ENCODE results near the gene PSKH1. TPM values are rescaled to one million over a fixed set of nuclear protein-coding genes. Genes with fewer than 3 reads are reported as not detected.
"Not testable (repeated sequence)": the region's sequence is repeated elsewhere in the genome, so short reads cannot be mapped to it uniquely, and the experiment has no call there.

The PSKH1 gene
- total RNA-seq, 2 donors from 2014 or later: 24.1 to 36.0 TPM

DNA sequence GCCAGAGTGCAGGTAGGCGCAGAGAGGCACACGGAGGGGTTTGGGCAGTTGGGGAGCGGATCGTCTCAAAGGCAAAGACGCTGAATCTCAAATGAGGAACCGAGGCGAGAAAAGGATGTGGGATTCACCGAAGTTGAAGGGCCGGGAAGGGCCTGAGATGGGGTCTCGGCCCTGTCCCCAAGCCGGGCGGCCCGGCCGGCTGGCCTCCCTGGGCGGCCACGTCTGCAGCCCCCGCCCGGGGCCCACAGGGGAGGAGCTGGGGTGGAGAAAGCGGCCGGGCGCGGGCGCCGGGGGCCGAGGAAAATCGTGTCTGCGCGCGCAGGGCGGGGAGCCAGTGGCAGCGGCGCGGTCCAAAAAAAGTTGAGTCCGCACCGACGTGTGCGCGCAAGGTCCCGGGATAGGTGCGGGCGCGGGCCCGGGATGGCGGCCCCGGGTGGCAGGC is 74.9 kb downstream of the PSKH1 start:
- Histone ChIP-seq H3K4me1 (ENCODE audit: control insufficient read depth in 1 of 2, low read depth in 2 of 2) (peaks cover 26 to 47% of the 10 kb centered on the region in 2 donors), H3K27ac (peak overlapping the region; percentile 94 to 96), H3K36me3 (peaks cover 5% of the 10 kb centered on the region), H3K27me3 (replicated peaks; ENCODE audit: insufficient read depth) (no peaks in the 10 kb centered on the region), H3K9me3 (no peaks in the 10 kb centered on the region), H3K4me3 (peak overlapping the region; percentile 84)
- TF ChIP-seq, protein P1, sequence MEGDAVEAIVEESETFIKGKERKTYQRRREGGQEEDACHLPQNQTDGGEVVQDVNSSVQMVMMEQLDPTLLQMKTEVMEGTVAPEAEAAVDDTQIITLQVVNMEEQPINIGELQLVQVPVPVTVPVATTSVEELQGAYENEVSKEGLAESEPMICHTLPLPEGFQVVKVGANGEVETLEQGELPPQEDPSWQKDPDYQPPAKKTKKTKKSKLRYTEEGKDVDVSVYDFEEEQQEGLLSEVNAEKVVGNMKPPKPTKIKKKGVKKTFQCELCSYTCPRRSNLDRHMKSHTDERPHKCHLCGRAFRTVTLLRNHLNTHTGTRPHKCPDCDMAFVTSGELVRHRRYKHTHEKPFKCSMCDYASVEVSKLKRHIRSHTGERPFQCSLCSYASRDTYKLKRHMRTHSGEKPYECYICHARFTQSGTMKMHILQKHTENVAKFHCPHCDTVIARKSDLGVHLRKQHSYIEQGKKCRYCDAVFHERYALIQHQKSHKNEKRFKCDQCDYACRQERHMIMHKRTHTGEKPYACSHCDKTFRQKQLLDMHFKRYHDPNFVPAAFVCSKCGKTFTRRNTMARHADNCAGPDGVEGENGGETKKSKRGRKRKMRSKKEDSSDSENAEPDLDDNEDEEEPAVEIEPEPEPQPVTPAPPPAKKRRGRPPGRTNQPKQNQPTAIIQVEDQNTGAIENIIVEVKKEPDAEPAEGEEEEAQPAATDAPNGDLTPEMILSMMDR (IDR thresholded peaks at IDR 0.05): no peak
- DNase-seq (ENCODE audit: low spot score): no peak
- peak; percentile 28 for ATAC-seq (ENCODE audit: insufficient number of reproducible peaks, low FRiP score, low read depth)

DNA sequence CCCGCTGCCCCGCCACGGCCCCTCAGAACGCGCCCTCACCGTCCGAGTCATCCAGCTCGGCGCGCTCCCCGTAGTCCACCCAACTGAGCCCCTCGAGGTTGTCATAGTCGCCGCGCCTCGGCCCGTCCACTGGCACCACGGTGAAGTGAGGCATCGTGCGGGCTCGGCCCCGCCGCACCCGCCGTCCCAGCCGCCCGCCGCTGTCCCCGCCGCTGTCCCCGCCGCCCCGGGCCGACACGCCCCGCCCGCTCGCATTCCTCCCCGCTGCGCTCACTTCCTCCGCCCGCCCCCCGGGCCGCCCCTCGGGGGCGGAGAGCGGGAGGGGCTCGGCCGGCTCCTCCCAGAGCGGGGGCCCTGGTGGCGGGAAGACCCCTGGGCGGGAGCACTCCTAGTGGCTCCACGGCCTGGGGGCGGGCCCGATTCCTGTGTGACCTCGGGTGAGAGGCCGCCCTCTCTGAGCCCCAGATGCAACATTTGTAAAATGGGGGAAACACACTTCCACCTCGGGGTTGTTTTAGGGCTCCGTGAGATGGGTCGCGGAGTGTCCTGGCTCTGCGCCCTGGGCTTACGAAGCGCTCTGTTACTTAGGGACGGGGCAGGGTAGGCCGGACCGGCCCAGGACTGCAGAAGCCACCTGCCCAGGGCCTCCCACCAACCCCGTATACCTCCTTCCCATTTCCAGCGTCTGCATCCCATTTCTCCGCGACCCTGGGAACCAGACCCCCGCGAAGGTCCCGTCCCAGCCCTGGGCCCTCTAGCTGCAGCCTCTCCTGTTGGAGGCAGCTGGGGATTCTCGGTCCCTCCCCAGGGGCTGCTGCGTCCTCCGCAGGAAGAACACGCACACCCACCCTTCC is 75.6 kb downstream of the PSKH1 start, which contains the start of gene SLC12A4:
Gene SLC12A4, minus strand, starts transcription at position 238 of the 854 bp plus-strand sequence. Its CDS starts 84 bp downstream, at position 154.
- H3K9me3 ChIP-seq: no peaks in the 10 kb centered on the region
- ATAC-seq (ENCODE audit: insufficient number of reproducible peaks, low FRiP score, low read depth): peak; percentile 52
- DNase-seq (ENCODE audit: low spot score): peak; percentile 58
- peak within 1 kb of the TSS; percentile 94 to 96 for H3K27ac ChIP-seq
- peaks cover 24 to 41% of the 10 kb centered on the region in 2 donors for H3K4me1 ChIP-seq (ENCODE audit: control insufficient read depth in 1 of 2, low read depth in 2 of 2)
- H3K4me3 ChIP-seq: peak within 1 kb of the TSS; percentile 84
- TF ChIP-seq, protein P1 (IDR thresholded peaks at IDR 0.05): no peak
- H3K27me3 ChIP-seq (replicated peaks; ENCODE audit: insufficient read depth): no peaks in the 10 kb centered on the region
- no peaks in the 10 kb centered on the region for H3K36me3 ChIP-seq

DNA sequence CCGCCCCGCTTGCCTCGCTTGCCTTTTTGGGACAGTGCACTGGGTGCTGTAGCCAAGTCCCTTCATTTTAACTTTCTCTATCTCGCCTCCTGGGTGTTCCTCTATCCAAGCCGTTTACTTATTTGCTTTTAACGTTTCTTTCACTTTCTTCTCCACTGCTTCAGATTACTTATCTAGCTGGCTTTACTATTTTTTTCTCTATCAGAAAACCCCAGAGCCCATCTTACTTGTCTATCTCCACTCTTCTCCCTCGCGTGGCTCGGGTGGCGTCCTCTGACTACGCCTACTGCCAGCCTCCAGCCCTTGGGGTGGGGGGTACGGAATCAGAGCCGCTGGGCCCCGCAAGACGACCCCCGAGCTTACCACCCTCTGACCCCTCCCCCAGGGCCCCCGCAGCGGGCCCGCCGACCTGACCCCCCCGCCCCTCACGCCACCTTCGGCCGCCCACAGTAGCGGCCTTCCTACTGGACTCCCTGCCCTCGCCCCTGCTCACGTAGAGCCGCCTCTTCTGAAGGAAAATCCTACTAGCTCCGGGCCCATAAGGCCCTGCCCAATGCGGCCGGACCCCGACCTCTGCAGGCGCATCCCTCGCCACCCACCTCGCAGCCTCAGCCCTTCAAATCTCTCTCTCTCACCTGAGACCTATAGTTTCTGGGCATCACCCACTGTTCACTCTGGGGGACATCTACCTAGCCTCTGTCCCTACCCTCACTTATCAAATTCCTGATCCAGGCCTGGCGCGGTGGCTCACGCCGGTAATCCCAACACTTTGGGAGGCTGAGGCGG is 76.4 kb downstream of the PSKH1 start:
- H3K36me3 ChIP-seq: no peaks in the 10 kb centered on the region
- TF ChIP-seq, protein P1 (IDR thresholded peaks at IDR 0.05): no peak
- H3K4me3 ChIP-seq: peak overlapping the region; percentile 84
- no peaks in the 10 kb centered on the region for H3K9me3 ChIP-seq
- no peak for DNase-seq (ENCODE audit: low spot score)
- peaks cover 15 to 32% of the 10 kb centered on the region in 2 donors for H3K4me1 ChIP-seq (ENCODE audit: control insufficient read depth in 1 of 2, low read depth in 2 of 2)
- no peaks in the 10 kb centered on the region for H3K27me3 ChIP-seq (replicated peaks; ENCODE audit: insufficient read depth)
- peak; percentile 9 for ATAC-seq (ENCODE audit: insufficient number of reproducible peaks, low FRiP score, low read depth)
- H3K27ac ChIP-seq: peak overlapping the region; percentile 94 to 96

DNA sequence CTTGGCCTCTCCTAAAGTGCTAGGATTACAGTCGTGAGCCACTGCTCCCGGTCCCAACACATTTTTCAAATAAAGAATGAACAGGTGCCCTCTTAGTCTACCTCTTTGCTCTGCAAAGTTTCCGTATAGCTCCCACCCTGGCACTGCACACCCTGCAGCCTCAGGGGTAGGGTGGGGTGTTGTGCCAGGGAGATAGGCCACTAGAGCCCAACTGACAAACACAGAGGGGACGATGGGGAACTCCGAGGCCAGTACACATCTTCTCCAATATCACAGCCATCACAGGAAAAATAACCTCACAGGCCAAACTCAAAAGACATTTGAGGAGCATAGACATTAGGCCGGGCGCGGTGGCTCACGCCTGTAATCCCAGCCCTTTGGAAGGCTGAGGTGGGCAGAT is 78.1 kb downstream of the PSKH1 start:
- H3K36me3 ChIP-seq: no peaks in the 10 kb centered on the region
- no peaks in the 10 kb centered on the region for H3K27me3 ChIP-seq (replicated peaks; ENCODE audit: insufficient read depth)
- no peak overlapping the region for H3K27ac ChIP-seq
- peaks cover 9 to 16% of the 10 kb centered on the region in 2 donors for H3K4me1 ChIP-seq (ENCODE audit: control insufficient read depth in 1 of 2, low read depth in 2 of 2)
- no peak for ATAC-seq (ENCODE audit: insufficient number of reproducible peaks, low FRiP score, low read depth)
- no peak for DNase-seq (ENCODE audit: low spot score)
- no peak overlapping the region for H3K4me3 ChIP-seq
- H3K9me3 ChIP-seq: no peaks in the 10 kb centered on the region
- TF ChIP-seq, protein P1 (IDR thresholded peaks at IDR 0.05): no peak

DNA sequence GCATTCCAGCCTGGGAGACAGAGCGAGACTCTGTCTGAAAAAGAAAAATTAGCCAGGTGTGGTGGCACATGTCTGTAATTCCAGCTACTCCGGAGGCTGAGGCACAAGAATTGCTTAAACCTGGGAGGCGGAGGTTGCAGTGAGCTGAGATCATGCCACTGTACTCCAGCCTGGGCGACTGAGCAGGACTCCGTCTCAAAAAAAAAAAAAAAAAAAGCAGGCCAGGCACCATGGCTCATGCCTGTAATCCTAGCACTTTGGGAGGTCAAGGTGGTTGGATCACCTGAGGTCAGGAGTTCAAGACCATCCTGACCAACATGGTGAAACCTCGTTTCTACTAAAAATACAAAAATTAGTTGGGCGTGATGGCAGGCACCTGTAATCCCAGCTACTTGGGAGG is 79.2 kb downstream of the PSKH1 start:
- ATAC-seq (ENCODE audit: insufficient number of reproducible peaks, low FRiP score, low read depth); H3K27me3 ChIP-seq (replicated peaks; ENCODE audit: insufficient read depth); H3K4me1 ChIP-seq (ENCODE audit: control insufficient read depth in 1 of 2, low read depth in 2 of 2); H3K4me3 ChIP-seq; H3K9me3 ChIP-seq; H3K36me3 ChIP-seq; H3K27ac ChIP-seq; DNase-seq (ENCODE audit: low spot score): not testable (repeated sequence)

Measured in thoracic aorta (tissue), 2 donors.